Nephron (organoid): ENCODE data around the gene CHMP1A.
"Not testable (repeated sequence)": the region's sequence is repeated elsewhere in the genome, so short reads cannot be mapped to it uniquely, and the experiment has no call there.

Experiments
- H3K27ac Mint-ChIP-seq, 3 experiments: 2 replicates each; pipeline ENCODE4 v1.8.0; 2020; ENCODE audit warnings: mixed read lengths in 3 of 3, mild to moderate bottlenecking in 2 of 3, moderate library complexity in 1 of 3
- H3K27me3 Mint-ChIP-seq: 2 replicates; pipeline ENCODE4 v1.8.0; 2021; ENCODE audit warnings: low read depth, mild to moderate bottlenecking, moderate library complexity, mixed read lengths
- H3K36me3 Mint-ChIP-seq: 2 replicates; pipeline ENCODE4 v1.8.0; 2020; ENCODE audit warnings: low read depth, mixed read lengths
- H3K4me1 Mint-ChIP-seq: 2 replicates; pipeline ENCODE4 v1.8.0; 2020; ENCODE audit warnings: mixed read lengths
- H3K4me3 Mint-ChIP-seq, 3 experiments: 2 replicates each; pipeline ENCODE4 v1.8.0; 2020; ENCODE audit warnings: mild to moderate bottlenecking in 3 of 3, mixed read lengths in 3 of 3, moderate library complexity in 2 of 3
- H3K9me3 Mint-ChIP-seq: 2 replicates; pipeline ENCODE4 v1.8.0; 2020; ENCODE audit warnings: mixed read lengths
- TF ChIP-seq, protein P1 (sequence below), 3 experiments: fragments of 200-600 bp; sonication (generic); IDR thresholded peaks; one replicate each; pipeline ENCODE4 v1.5.0; 2021; ENCODE audit warnings: antibody characterized with exemption in 3 of 3; ENCODE audit not compliant: unreplicated experiment in 3 of 3

Gene CHMP1A

DNA sequence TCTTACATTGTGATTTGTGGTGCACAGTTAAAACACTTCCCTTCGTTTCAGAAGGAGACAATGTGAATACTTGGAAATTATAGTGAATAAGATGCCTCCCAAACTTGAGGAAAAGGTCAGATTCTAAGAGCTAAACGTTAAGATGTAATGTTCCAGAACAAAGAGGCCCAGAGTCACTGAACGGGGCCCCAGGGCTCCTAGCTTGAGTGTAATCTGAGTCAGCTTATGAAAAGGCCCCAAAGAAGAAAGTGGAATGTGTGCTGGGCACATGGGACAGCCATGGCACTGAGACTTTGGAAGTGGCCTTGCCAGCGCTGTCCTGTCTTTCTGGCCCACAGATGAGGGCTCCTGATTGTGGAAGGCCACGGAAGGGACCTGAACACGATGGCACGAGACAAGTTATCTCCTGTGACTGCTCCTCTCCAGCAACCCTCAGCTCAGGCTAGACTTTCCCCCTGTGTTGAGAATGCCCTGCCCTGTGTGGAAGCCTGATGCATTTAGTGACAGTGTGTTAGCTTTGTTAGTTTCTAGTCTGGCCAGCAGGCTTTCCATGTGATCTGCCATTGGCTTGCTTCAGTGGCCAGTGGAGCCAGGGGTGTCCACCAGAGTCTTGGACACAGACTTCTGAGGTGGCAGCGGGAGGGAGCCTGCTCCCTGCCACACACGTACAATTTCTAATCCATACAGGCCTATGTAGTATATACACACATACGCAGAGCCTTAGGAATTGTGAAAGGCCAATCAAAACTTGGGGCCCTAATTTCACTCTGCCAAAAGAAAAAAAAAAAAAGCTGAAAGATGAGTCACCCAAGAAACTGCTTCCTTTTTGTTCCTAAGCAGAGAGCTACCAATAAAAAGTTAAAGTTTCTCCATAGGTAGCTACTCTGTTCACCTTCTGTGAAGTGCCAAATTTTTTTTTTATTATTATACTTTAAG lies 13.3 kb upstream of the CHMP1A start:
- H3K27me3 Mint-ChIP-seq, result peaks cover 3% of the 10 kb centered on the region
- no peak overlapping the region for H3K4me3 Mint-ChIP-seq
- no peak overlapping the region for H3K27ac Mint-ChIP-seq
- H3K9me3 Mint-ChIP-seq, result peaks cover 8% of the 10 kb centered on the region
- no peaks in the 10 kb centered on the region for H3K4me1 Mint-ChIP-seq
- TF ChIP-seq, protein P1, sequence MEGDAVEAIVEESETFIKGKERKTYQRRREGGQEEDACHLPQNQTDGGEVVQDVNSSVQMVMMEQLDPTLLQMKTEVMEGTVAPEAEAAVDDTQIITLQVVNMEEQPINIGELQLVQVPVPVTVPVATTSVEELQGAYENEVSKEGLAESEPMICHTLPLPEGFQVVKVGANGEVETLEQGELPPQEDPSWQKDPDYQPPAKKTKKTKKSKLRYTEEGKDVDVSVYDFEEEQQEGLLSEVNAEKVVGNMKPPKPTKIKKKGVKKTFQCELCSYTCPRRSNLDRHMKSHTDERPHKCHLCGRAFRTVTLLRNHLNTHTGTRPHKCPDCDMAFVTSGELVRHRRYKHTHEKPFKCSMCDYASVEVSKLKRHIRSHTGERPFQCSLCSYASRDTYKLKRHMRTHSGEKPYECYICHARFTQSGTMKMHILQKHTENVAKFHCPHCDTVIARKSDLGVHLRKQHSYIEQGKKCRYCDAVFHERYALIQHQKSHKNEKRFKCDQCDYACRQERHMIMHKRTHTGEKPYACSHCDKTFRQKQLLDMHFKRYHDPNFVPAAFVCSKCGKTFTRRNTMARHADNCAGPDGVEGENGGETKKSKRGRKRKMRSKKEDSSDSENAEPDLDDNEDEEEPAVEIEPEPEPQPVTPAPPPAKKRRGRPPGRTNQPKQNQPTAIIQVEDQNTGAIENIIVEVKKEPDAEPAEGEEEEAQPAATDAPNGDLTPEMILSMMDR (IDR thresholded peaks at IDR 0.05; ENCODE audit: unreplicated experiment in 3 of 3), result no peak
- peaks cover 27% of the 10 kb centered on the region for H3K36me3 Mint-ChIP-seq

DNA sequence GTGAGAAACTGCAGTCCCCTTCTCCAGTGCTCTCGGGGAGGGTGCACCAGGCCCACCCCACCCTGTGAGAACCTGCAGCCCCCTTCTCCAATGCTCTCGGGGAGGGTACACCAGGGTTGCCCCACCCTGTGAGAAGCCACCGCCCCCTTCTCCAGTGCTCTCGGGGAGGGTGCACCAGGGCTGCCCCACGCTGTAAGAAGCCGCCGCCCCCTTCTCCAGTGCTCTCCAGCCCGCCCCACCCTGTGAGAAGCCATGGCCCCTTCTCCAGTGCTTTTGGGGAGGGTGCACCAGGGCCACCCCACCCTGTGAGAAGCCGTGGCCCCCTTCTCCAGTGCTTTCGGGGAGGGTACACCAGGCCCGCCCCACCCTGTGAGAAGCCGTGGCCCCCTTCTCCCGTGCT lies 12.2 kb upstream of the CHMP1A start:
- H3K27me3 Mint-ChIP-seq, result peaks cover 3% of the 10 kb centered on the region
- H3K36me3 Mint-ChIP-seq, result peaks cover 32% of the 10 kb centered on the region
- H3K27ac Mint-ChIP-seq, result no peak overlapping the region
- TF ChIP-seq, protein P1 (IDR thresholded peaks at IDR 0.05; ENCODE audit: unreplicated experiment in 3 of 3), result no peak
- peaks cover 9% of the 10 kb centered on the region for H3K9me3 Mint-ChIP-seq
- no peaks in the 10 kb centered on the region for H3K4me1 Mint-ChIP-seq
- H3K4me3 Mint-ChIP-seq, result no peak overlapping the region

DNA sequence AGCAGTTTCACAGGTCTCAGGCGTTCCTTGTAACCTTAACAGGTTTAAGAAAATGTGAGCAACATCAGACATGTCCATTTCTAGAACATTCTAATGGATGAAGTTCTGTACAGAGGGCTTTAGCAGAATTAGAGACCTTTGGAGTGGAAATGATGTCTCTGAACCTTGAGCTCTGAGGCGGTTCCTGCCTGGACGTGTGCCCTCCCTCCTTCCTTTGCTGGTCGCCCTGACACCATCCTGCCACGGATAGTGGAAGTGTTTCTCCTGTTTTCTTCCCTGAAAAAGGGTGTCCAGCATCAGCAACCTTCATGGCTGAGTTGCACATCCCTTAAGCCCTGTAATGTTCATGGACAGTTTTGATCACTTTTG lies 11.3 kb upstream of the CHMP1A start:
- Mint-ChIP-seq H3K27ac (no peak overlapping the region), H3K4me3 (no peak overlapping the region), H3K9me3 (peaks cover 9% of the 10 kb centered on the region), H3K27me3 (peaks cover 3% of the 10 kb centered on the region), H3K4me1 (no peaks in the 10 kb centered on the region), H3K36me3 (peaks cover 39% of the 10 kb centered on the region)
- TF ChIP-seq, protein P1 (IDR thresholded peaks at IDR 0.05; ENCODE audit: unreplicated experiment in 3 of 3), result no peak

DNA sequence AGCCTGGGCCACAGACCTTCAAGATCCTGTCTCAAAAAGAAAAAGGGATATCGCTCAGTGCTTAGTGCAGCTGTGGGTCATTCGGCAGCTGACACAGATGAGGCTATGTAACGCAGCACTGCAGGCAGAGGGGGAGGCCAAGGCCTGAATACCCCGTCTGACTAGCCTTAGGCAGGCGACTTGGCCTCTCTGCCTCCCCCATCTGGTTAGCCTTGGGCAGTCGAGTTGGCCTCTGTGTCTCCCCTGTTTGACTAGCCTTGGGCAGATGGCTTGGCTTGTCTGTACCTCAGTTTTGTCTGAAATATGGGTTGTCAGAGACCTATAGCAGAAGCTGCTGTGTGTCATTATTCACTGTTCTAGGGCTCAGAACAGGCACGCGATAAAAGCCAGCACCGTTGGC lies 10.1 kb upstream of the CHMP1A start:
- Mint-ChIP-seq H3K27ac (no peak overlapping the region), H3K36me3 (peaks cover 46% of the 10 kb centered on the region), H3K4me1 (no peaks in the 10 kb centered on the region), H3K4me3 (no peak overlapping the region), H3K27me3 (peaks cover 3% of the 10 kb centered on the region), H3K9me3 (peaks cover 9% of the 10 kb centered on the region)
- TF ChIP-seq, protein P1 (IDR thresholded peaks at IDR 0.05; ENCODE audit: unreplicated experiment in 3 of 3), result no peak

DNA sequence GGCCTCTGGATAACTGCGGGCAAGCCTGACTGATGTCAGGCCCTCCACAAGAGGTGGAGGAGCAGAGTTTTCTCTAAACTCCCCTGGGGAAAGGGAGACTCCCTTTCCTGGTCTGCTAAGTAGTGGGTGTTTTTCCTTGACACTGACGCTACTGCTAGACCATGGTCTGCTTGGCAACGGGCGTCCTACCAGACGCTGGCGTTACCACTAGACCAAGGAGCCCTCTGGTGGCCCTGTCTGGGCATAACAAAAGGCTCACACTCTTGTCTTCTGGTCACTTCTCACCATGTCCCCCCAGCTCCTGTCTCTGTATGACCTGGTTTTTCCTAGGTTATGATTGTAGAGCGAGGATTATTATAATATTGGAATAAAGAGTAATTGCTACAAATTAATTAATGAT lies 9.5 kb upstream of the CHMP1A start:
- not testable (repeated sequence) for H3K9me3 Mint-ChIP-seq, H3K4me3 Mint-ChIP-seq, H3K27ac Mint-ChIP-seq, H3K4me1 Mint-ChIP-seq, H3K27me3 Mint-ChIP-seq
- H3K36me3 Mint-ChIP-seq, result peaks cover 45% of the 10 kb centered on the region
- TF ChIP-seq, protein P1 (IDR thresholded peaks at IDR 0.05; ENCODE audit: unreplicated experiment in 3 of 3), result peak in 1 of 3 experiments; percentile 37

DNA sequence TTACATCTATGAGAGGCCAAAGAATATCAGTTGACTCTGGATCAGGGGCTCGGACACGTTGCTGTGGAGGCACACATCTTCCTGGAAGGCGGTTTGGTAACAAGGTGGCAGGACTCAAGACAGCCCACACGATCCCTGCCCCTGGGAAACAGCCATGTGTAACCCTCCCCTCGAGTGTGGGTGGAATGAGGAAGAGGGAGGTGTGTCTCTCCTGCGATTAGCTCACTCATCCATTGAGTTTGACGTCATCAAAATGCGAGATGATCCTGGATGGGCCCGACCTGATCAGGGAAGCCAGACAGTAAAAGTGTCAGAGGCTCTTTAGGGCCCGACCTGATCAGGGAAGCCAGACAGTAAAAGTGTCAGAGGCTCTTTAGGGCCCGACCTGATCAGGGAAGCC lies 6.7 kb upstream of the CHMP1A start:
- H3K27me3 Mint-ChIP-seq, H3K4me3 Mint-ChIP-seq, H3K4me1 Mint-ChIP-seq, H3K27ac Mint-ChIP-seq: not testable (repeated sequence)
- Mint-ChIP-seq H3K9me3 (peaks cover 11% of the 10 kb centered on the region), H3K36me3 (peaks cover 65% of the 10 kb centered on the region)
